ENCODE measurements around the gene CFAP92.

- TF ChIP-seq POLR2AphosphoS5 (IDR thresholded peaks at IDR 0.05; ENCODE audit: borderline replicate concordance, low read depth, low read length): no peak
- TF ChIP-seq EZH2 (IDR thresholded peaks at IDR 0.05): no peak
- TF ChIP-seq FOXP2 (optimal IDR thresholded peaks at IDR 0.05; ENCODE audit: control extremely low read depth, extremely low read length, insufficient read depth): no peak
Measured at GRCh38 chr3:128933922-128934253, 60.0 kb downstream of the CFAP92 start.

Measured in SK-N-MC (cell line).